GM18873 (cell line): Measurements from ENCODE around the gene FGFBP1.
"Not testable (repeated sequence)": the region's sequence is repeated elsewhere in the genome, so short reads cannot be mapped to it uniquely, and the experiment has no call there.

ENCODE experiments used
- ATAC-seq: cut with Tn5 transposase; IDR thresholded peaks from one replicate; pipeline ENCODE4 v1.9.1; 2021; ENCODE audit warnings: mild to moderate bottlenecking, moderate library complexity, moderate number of reproducible peaks; ENCODE audit not compliant: unreplicated experiment, low FRiP score

FGFBP1 gene

DNA sequence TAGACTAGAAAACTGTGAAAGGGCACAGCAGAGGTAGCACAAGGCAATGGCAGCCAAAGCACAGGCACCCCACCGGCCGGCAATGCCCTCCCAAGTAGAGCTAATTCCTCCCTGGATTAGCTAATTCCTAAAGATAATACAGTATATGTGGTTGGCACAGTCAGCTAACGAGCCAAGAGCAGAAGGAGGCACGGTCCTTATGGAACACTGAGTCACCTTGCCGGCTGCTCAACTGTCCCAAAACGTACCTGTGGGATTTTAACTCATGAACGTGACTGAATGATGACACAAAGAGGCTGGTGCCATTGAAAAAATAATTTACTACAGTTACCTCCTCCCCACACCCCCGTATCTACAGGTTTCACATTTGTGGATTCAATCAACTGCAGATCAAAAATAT is 9.1 kb upstream of the FGFBP1 start:
- ATAC-seq, result no peak

DNA sequence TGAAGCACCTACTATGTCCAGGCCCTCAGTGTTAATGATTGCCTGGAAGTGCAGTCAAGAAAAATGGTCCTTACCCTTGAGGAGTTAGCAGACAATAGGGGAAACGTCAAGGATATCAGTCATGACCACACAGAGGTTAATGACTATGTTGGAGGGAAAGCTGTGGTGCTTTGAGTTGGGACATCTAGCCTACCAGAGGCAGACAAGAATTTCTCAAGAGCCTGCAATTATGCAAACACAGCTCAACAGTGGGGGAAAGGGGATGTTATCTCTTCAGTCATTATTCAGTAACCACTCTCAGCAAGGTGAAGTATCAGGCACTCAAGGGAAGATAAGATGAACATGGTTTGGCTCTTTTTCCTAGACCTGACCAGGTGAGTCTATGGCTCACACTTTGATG is 7.0 kb upstream of the FGFBP1 start:
- ATAC-seq, result no peak

DNA sequence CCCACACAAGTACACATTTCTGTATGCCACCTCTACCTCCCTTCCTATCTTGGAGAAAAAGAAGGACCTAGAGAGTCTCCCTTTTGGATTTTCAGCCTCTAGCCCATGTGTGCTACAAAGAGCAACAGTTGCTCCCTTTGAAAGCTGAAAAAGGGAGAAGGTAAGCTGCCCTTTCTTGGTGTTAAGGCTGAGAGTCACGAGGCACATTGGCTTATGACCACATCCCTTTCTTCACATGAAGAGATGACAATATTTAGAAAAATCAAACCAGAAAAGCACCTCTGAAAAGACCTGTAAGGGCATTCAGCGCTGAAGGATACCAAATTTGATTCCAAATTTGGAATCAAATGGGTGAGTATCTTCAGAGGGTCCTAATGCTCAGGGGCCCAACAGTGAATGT is 6.4 kb upstream of the FGFBP1 start:
- ATAC-seq, result no peak

DNA sequence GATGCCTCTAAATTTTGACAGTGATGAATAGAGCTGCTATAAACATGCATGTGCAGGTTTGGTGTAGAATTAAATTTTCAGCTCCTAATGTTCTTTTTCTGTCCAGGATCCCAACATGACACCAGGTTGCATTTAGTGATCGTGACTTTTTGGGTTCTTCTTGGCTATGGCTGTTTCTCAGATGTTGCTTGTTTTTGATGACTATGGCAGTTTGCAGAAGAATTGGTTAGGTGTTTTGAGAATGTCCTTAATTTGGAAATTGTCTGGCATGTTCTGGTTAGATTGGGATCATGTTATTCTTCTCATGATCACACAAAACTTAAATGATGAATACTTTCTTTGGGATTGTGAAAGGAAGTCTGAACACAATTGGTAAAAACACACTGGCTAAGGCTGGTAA is 3.7 kb upstream of the FGFBP1 start:
- no peak for ATAC-seq

DNA sequence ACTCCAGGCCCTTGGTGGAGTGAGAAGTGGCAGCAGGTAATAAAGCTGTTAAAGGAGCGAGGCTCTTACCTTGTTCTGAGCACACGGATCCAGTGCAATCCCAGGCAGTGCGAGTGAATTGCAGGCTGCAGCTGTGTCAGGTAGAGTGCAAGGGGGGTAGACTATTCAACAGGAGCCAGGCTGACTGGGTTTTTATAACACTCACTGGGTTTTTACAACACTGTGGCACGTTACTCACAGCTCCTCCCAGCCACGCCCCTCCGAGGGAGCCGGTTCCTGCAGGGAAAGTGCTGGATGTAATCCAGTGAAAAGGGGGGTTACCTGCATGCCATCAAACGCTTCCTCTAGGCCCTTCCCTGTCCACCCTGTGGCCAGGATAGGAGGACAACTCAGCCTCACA is 358 bp downstream of the FGFBP1 start:
- no peak for ATAC-seq

DNA sequence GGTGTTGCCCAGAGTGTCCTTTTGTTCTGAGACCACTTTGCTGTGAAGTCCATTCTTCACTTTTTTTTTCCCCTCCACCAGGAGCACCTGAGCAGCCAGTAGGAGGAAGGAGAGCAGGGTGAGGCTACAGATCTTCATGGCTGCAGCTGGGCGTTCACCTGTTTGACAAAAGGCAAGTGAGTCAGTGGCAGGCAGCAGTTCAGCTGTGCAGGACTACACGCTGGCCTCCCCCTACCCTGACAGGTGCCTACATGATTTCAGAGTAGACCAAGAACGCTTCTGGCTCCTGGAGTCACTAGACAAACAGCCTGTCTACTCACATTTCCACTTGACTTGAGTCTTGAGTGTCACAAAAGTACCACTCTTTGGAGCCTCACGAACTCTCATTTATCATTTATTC is 2.0 kb downstream of the FGFBP1 start:
- ATAC-seq, result no peak

DNA sequence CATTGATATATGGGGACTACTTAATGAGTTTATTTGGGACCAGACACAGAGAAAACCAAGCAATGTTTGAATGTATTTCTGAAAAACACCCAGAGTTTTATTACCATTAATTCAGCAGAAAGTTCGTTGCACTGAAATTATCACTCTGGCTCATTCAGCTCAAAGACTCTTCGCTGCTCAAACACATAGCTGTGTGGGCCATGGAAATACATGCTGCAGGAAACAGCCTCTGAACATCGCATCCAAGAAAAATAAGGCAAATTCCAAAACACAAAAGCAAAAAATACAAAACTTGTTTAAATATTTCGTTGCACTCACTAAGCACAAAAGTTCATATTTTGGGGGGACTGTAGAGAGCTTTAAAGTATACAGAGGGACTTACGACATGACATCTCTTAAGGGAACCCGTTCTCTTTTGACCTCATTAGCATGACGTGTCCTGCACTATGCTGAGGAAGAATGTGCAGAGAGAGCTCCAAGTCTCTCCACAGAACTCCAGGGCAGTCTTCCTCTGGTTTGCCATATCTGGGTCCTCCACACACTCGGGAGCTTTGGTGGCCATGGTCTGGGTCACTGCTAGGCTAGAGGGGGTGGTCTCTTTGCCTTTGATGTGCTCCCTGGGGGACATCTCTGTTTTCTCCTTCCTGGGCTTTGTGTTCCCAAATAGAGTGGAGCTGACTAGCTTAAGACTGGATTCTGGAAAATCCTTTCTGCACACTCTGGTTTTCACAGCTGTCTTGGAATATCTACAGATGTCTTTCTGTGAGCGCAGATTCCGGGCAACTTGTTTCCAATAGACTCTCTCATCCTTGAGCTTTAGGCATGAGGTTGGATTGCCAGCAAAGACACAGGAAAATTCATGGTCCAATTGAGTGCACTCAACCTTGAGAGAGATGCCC is 2.8 kb downstream of the FGFBP1 start:
- no peak for ATAC-seq

DNA sequence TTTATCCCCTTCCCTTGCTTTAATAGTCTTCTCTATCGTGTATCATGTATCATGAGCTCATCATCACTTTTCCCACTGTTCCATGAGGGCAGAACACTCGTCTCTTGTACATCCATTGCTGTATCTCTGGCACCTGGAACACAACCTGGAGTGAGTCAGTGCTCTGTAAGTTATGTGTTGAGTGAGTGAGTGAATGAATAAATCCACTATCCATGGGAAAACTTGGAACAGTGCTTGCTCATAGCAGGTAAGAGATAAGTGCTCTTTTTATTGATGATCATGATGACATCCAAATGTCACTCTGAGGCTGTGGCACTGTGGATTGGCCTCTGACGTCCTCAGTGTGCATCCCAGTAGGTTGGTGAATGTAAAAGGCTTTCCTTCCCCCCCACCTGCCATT is 4.3 kb downstream of the FGFBP1 start:
- ATAC-seq, result no peak

DNA sequence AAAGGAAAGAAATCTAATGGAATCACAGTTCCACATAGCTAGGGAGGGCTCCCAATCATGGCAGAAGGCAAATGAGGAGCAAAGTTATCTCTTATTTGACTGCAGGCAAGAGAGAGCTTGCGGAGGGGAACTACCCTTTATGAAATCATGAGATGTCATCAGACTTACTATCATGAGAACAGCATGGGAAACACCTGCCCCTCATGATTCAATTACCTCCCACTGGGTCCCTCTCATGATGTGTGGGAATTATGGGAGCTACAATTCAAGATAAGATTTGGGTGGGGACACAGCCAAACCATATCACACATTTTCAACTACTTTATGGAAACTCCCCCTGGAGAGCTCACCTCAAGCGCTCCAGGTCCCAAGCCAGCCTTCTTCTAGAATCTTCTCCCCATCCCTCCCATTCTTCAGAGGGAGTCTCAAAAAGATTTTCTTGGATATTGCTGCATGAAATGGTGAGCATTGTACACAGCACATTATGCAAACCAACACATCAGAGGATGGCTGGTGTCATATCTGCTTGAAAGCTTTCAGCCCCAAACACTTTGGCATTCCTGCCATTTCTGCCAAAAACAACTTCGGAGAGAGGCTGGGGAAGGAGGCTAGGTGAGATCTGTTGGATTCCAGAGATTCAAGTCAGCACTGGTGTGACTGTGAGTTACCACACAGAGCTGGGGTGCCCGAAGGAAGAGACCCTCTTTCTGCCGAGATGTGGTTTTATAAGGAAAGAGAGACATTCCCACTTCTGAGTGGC is 6.9 kb downstream of the FGFBP1 start:
- no peak for ATAC-seq

DNA sequence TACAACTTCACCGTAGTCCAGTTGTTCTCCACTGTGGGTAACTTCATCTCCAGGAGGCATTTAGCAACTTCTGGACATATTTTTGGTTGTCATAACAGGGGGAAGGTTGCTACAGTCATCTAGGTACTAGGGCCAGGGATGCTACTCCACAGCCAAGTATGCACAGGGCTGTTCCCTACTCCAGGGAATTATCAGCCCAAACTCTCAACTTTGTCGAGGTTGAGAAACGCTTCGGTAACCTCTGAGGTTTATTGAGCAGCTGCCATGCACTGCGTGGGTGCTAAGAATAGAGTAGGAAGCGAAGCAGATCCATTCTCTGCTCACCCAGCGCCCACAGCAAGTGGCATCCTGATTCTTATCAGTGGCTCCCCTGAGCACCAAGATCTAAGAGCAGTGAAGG is 8.2 kb downstream of the FGFBP1 start:
- no peak for ATAC-seq

DNA sequence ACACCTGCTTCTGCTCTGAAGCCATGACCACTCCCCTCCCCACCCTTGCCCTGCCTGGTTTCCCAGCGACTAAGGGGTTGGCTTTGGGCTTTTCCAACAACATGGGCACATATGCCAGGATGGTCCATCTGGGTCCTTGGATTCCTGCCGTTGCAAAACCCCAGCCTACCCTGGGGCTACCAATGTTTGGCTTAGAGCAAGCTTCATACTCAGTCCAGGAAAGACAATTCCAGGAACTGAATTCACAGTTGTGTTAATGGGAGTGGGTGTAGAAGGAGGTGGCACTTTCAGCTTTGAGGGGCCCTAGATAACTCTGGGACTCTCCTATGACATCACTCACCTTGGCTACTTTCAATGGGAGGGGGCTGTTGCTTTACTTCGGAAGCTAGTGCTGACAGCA is 9.0 kb downstream of the FGFBP1 start:
- no peak for ATAC-seq

DNA sequence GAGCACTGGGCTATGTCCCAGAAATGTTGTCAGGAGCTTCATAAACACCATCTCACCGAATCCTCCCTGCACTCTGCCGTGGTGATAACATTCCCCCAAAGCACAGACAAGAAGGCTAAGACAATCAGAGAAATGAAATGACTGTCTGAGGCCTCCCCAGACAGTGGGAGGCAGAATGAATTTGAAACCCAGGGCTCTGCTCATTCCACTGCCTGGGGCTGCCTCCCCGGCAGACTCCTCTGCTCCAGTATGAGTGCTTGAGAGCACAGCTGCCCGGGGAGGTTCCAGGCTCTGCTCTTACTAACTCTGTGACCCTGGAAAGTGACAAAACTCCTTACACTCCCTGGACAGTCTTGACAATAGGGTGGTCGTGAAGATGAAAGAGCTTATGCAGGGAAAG is 9.7 kb downstream of the FGFBP1 start:
- no peak for ATAC-seq

DNA sequence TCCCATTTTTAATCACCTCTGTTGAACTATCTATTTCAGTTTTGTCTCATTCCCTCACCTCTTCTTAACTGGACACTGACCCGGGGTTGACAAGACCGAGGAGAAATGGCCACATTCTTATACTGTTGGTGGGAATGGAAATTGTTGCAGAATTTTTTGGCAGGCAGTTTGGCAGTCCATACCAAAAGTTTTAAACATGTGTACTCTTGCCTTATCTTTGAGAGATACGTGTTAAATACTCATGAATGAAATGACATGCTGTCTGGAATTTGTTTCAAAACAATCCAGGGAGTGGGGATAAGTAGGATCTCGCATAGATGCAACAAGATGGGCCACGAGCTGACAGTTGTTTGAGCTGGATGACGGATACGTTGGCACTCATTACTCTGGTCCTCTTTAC is 12.1 kb downstream of the FGFBP1 start:
- ATAC-seq, result no peak

DNA sequence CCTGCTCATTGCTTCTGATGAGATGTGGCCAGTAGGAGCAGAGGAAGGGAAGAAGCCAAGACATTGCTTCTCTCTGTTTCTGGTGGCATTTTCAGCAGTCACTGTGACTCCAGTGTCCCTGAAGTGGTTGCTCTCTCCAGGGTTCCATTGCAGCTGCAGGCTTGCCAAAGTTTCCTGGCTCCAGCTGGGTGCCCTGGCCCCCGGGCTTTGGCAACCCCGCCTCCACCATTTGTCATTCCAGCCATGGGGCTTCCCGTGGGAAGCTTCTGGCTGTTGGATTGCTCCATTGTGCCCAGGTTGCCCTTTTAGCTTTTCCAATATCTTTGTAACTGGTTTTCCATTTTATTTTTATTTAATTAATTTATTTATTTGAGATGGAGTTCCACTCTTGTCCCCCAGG is 12.7 kb downstream of the FGFBP1 start:
- ATAC-seq, result no peak

DNA sequence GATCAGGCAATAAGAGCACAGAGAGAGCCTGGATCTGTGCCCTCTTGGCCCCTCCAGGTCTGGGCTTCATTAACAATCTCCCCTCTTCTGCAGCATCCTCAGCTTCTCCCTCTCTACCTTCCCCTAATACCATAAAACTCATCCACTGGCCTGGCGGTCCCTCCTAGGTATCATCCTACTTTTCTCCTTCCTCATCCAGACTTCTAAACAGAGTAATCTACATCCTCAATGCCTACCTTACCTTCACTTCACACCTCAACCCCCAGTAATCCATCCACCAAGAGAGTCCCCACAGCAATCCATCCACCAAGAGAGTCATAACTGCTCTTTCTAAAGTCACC is 17.0 kb downstream of the FGFBP1 start:
- ATAC-seq, result no peak

DNA sequence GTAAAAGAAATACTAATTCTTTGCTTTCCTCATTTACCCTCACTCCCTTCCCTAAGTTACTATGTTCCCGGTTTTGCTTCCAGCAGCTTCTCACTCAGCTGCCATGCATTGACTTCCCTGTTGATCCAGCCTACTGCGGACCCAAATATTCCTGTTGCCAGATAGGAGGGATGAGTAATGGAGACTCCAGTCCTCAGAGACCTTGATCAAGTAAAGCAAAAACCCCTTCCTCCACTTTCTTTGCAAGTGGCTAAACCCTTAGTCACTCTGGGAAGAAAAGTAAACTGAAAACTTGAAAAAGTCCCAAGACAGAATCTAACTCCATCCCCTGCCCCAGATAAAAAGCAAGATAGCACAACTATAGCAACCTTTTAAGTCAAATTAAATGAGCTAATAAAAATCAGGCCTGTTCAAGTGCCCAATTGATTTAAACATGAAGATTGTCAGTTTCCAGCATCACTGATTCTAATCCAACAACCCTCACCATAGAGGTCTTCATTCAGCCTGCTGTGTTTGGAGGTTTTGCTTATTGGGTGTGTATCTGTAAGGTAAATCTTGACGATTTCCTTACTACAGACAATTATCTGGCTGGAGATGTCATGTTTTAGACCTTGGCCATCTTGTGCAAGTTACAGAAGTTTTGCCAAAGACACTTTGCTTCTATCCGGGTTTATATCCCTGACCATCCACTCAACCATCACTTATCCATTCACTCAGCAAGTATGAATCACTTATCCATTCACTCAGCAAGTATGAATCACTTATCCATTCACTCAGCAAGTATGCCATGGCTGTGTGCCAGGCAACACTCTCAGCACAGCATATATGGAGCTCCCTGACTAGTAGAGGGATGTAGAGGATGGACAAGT is 17.6 kb downstream of the FGFBP1 start:
- ATAC-seq, result no peak

DNA sequence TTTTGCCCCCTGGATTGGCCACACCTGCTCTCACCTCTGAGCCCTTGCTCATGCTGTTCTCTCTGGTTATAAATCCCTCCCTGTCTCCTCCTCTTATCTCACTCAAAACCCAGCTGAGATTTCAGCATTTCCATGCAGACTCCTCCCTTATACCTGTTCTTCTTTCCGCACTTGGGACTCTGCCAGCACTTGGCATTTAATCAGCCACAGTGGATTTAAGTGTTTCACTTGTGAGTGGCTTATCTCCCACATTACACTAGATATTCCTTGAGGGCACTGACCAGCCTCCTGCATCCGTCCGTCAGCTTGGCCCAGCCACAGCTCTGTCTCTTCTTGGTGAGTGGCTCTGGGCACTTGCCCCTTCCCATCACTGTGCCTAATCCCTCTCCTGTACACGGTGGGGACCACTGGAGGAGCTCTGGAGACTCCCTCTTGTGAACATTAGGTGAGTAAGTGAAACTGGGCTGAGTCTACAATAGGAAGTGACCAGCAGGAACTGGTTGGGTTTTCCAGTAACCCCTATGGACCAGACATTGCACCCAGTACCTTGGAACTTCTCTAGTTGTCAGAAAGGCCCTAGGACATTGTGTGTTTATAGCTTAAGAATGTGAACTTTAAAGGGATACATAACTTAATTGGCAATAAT is 19.9 kb downstream of the FGFBP1 start:
- ATAC-seq, result no peak

DNA sequence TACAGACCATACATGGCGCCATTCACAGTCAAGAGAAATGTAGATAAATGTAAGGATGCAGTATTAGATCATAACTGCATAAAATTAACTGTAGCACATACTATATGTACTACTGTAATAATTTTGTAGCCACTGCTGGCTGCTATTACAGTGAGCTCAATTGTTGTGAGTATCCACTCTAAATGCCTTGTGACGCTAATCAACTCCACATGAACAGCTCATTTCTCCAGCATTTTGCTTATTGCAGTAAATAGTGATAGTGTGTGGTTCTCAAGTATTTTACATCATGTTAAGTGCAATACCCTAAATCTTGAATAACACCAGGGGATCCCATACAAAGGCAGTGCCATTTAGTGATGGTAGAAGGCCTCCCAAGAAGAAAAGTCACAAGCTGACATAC is 21.2 kb downstream of the FGFBP1 start:
- no peak for ATAC-seq

DNA sequence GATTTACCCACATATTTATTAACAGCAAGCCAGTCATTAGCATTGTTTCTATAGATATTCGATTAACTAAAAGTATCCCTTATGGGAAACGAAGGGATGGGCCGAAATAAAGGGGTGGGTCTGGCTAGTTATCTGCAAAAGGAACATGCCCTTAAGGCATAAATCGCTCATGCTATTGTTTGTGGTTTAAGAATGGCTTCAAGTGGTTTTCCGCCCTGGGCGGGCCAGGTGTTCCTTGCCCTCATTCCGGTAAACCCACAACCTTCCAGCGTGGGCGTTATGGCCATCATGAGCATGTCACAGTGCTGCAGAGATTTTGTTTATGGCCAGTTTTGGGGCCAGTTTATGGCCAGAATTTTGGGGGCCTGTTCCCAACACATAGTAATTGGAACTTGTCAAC is 22.2 kb downstream of the FGFBP1 start:
- not testable (repeated sequence) for ATAC-seq

DNA sequence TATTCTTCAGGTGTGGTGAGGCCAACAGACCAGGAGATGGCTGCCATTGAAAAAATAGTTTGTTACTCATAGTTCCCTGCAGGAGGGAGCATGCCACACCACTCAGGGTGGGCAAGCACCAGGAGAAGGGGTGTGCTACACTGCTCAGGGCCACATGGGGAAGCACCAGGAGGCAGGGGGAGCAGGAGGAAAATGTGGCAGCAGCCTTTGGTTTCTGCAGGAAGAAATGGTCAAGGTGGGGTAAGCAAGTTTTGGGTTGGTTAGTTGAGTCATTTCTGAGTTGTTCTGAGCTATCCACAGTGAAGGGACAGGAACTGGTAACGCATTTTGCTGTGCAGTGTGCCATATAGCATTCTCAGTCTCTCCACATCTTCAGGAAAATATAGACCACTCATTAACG is 23.8 kb downstream of the FGFBP1 start:
- no peak for ATAC-seq

DNA sequence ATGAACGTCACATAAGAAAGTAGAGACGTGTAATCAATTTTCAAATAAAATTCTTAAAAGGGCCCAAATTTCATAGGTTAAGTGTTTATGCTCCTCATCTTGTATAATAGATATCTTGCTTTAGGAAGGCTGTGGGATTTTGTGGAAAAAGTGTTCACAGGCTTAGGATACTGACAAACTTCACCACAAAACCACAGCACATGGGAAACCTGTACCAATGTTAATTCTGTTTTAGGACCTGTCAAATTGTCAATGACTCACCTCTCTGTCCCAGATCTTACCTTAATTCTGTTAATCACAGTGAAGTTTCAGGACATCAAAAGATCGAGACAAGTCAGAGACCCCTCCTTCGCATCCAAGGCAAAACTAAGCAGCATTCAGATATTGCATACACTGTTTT is 24.2 kb downstream of the FGFBP1 start:
- ATAC-seq, result no peak
